Measurements from ENCODE around the gene CDC14A.
A peak's percentile ranks its signal among the peaks of the same experiment; 100 is the strongest.

CDC14A gene

GRCh38 chr1:100411019-100411418, 58.7 kb downstream of the CDC14A start:
- in situ Hi-C loops (cut with HindIII; ENCODE audit: low pct_unique_long_range_greater_than_20kb, low sequenced_read_pairs): no loop called here
- no peak for TF ChIP-seq JUND (IDR thresholded peaks at IDR 0.05; ENCODE audit: low read depth)
- DNase-seq (ENCODE audit: low read depth in 1 of 2, low spot score in 1 of 2): no peak

DNA sequence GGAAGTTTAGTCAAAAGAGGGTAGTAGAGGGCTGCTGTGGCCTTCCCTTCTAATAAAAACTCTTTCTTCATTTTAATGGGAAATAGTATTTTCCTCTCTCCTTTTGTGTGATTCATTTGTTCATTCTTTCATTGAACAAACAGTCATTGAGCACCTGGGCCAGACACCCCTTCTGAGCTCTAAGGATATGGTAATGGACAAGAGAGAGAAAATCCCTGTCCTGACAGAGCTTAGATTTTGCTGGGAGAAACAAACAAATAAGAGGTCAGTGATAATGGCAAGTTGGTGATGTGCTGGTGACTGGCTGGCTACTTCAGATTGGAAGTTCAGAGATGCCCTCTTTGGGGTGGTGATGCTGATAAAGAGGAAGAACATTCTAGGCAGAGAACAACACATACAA, 59.3 kb downstream of the CDC14A start:
- no peak for DNase-seq (ENCODE audit: low read depth in 1 of 2, low spot score in 1 of 2)
- no peak for TF ChIP-seq JUND (IDR thresholded peaks at IDR 0.05; ENCODE audit: low read depth)
- in situ Hi-C loops (cut with HindIII; ENCODE audit: low pct_unique_long_range_greater_than_20kb, low sequenced_read_pairs): no loop called here

DNA sequence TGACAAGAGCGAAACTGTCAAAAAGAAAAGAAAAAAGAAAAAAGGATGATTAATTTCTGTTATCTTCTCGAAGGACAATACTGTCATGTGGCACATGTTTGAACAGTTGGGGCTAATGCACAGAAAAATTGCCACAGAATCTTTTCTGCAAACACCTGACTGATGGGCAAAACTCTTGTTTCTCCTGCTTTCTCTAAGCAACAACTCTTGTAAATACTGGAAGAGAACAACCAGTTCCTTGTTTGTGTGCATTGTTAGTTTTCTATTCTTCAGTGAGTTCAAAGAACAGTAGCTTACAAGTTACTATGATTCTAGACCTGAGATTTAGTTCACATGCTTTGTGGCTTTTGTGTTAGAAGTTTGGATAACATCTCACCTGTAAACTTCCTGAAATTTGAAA, 60.7 kb downstream of the CDC14A start:
- DNase-seq (ENCODE audit: low read depth in 1 of 2, low spot score in 1 of 2): peak in 1 of 2 experiments; percentile 25
- TF ChIP-seq JUND (IDR thresholded peaks at IDR 0.05; ENCODE audit: low read depth): no peak
- in situ Hi-C loops (cut with HindIII; ENCODE audit: low pct_unique_long_range_greater_than_20kb, low sequenced_read_pairs): no loop called here

- DNase-seq (ENCODE audit: low read depth in 1 of 2, low spot score in 1 of 2): peak; percentile 10 to 80
- TF ChIP-seq JUND (IDR thresholded peaks at IDR 0.05; ENCODE audit: low read depth): no peak
- in situ Hi-C loops (cut with HindIII; ENCODE audit: low pct_unique_long_range_greater_than_20kb, low sequenced_read_pairs): no loop called here
Observed at GRCh38 chr1:100414693-100415497, 62.6 kb downstream of the CDC14A start.

- in situ Hi-C loops (cut with HindIII; ENCODE audit: low pct_unique_long_range_greater_than_20kb, low sequenced_read_pairs): no loop called here
- DNase-seq (ENCODE audit: low read depth in 1 of 2, low spot score in 1 of 2): peak; percentile 4 to 39
- TF ChIP-seq JUND (IDR thresholded peaks at IDR 0.05; ENCODE audit: low read depth): no peak
Observed at GRCh38 chr1:100415498-100415778, 63.1 kb downstream of the CDC14A start.

GRCh38 chr1:100419072-100419471, 66.8 kb downstream of the CDC14A start:
- no peak for TF ChIP-seq JUND (IDR thresholded peaks at IDR 0.05; ENCODE audit: low read depth)
- DNase-seq (ENCODE audit: low read depth in 1 of 2, low spot score in 1 of 2): no peak
- in situ Hi-C loops (cut with HindIII; ENCODE audit: low pct_unique_long_range_greater_than_20kb, low sequenced_read_pairs): no loop called here

- DNase-seq (ENCODE audit: low read depth in 1 of 2, low spot score in 1 of 2): no peak
- in situ Hi-C loops (cut with HindIII; ENCODE audit: low pct_unique_long_range_greater_than_20kb, low sequenced_read_pairs): no loop called here
- TF ChIP-seq JUND (IDR thresholded peaks at IDR 0.05; ENCODE audit: low read depth): no peak
Observed at GRCh38 chr1:100422065-100422464, 69.8 kb downstream of the CDC14A start.

- in situ Hi-C loops (cut with HindIII; ENCODE audit: low pct_unique_long_range_greater_than_20kb, low sequenced_read_pairs): no loop called here
- TF ChIP-seq JUND (IDR thresholded peaks at IDR 0.05; ENCODE audit: low read depth): no peak
Observed at GRCh38 chr1:100423832-100424337, 71.6 kb downstream of the CDC14A start.

GRCh38 chr1:100428160-100428559, 75.9 kb downstream of the CDC14A start:
- no peak for TF ChIP-seq JUND (IDR thresholded peaks at IDR 0.05; ENCODE audit: low read depth)
- in situ Hi-C loops (cut with HindIII; ENCODE audit: low pct_unique_long_range_greater_than_20kb, low sequenced_read_pairs): no loop called here
- DNase-seq (ENCODE audit: low read depth in 1 of 2, low spot score in 1 of 2): no peak

More at GRCh38 chr1:100423832-100424337, 71.6 kb downstream of the CDC14A start:
- DNase-seq (ENCODE audit: low read depth in 1 of 2, low spot score in 1 of 2): no peak

GRCh38 chr1:100430325-100430756, 78.0 kb downstream of the CDC14A start:
- TF ChIP-seq JUND (IDR thresholded peaks at IDR 0.05; ENCODE audit: low read depth): no peak; the same call in 1 of the 2 replicates
- in situ Hi-C loops (cut with HindIII; ENCODE audit: low pct_unique_long_range_greater_than_20kb, low sequenced_read_pairs): no loop called here
- DNase-seq (ENCODE audit: low read depth in 1 of 2, low spot score in 1 of 2): peak in 1 of 2 experiments; percentile 81

- no peak for TF ChIP-seq JUND (IDR thresholded peaks at IDR 0.05; ENCODE audit: low read depth)
- DNase-seq (ENCODE audit: low read depth in 1 of 2, low spot score in 1 of 2): no peak
- in situ Hi-C loops (cut with HindIII; ENCODE audit: low pct_unique_long_range_greater_than_20kb, low sequenced_read_pairs): no loop called here
Observed at GRCh38 chr1:100431954-100432353, 79.6 kb downstream of the CDC14A start.

DNA sequence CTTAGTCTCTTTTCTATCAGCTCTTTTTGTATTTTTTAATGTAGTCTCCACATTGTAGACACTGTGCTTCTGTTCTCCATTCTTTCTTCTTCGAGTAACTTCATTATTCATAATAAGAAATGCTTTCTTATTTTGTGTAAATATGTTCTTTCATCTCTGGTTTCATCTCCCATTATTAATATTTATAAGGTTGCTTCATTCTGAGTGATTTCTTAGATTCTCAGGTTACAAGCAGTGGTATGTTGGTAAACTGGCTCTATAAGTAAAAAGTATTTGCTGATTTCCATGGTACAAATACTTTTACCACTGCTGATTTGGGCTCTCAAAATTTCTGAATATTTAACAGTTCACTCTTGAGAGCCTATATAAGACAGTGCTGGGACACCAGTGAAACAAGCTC, 81.3 kb downstream of the CDC14A start:
- DNase-seq (ENCODE audit: low read depth in 1 of 2, low spot score in 1 of 2): no peak
- in situ Hi-C loops (cut with HindIII; ENCODE audit: low pct_unique_long_range_greater_than_20kb, low sequenced_read_pairs): no loop called here
- TF ChIP-seq JUND (IDR thresholded peaks at IDR 0.05; ENCODE audit: low read depth): no peak

- no peak for TF ChIP-seq JUND (IDR thresholded peaks at IDR 0.05; ENCODE audit: low read depth)
- in situ Hi-C loops (cut with HindIII; ENCODE audit: low pct_unique_long_range_greater_than_20kb, low sequenced_read_pairs): no loop called here
- DNase-seq (ENCODE audit: low read depth in 1 of 2, low spot score in 1 of 2): no peak
Observed at GRCh38 chr1:100434831-100435230, 82.5 kb downstream of the CDC14A start.

DNA sequence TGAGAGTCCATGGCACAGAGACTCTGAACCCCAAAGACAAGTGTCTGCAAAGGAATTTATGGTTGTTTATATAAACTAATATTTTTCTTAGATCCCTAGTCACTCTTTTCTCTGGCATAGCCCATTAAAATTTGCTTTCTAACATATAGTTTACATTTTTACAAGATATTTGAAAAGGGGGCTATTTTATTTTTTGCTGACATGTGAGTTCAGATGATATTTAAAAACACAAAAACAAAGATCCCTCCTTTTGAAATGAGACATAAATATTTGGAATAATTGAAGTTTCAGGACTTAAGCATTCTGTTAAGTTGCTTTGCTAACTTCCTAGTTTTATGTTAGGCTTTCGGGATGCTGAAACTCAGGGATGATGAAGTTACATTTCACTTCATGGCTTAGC, 86.1 kb downstream of the CDC14A start:
- no peak for DNase-seq (ENCODE audit: low read depth in 1 of 2, low spot score in 1 of 2)
- in situ Hi-C loops (cut with HindIII; ENCODE audit: low pct_unique_long_range_greater_than_20kb, low sequenced_read_pairs): no loop called here
- no peak for TF ChIP-seq JUND (IDR thresholded peaks at IDR 0.05; ENCODE audit: low read depth)

Data from T47D (cell line).